ENCODE measurements around the gene VPS37C. TPM values are rescaled to one million over a fixed set of nuclear protein-coding genes. Genes with fewer than 3 reads are reported as not detected.

VPS37C gene
- total RNA-seq, 4 donors from 2014 or later = 19.6 to 27.6 (median 26.7) TPM

- intact Hi-C loops (cut with DNase I; ENCODE audit: low total_unique reads) = no loop called here
- no peak overlapping the region for H3K4me3 ChIP-seq (ENCODE audit: low read depth, poor library complexity, severe bottlenecking)
- DNase-seq (ENCODE audit: low spot score in 2 of 2) = no peak
- 73 to 80% methylated on average over 8 of the region's 8 CpGs for WGBS, 2 donors
- TF ChIP-seq POLR2A (IDR thresholded peaks at IDR 0.05) = no peak
- TF ChIP-seq CTCF (IDR thresholded peaks at IDR 0.05) = no peak
Measured at GRCh38 chr11:61114913-61115312, 46.3 kb downstream of the VPS37C start.

GRCh38 chr11:61113201-61113600 lies 48.0 kb downstream of the VPS37C start:
- WGBS, 2 donors = 85 to 86% methylated on average over 9 of the region's 9 CpGs
- H3K4me3 ChIP-seq (ENCODE audit: low read depth, poor library complexity, severe bottlenecking) = no peak overlapping the region
- intact Hi-C loops (cut with DNase I; ENCODE audit: low total_unique reads) = no loop called here
- DNase-seq (ENCODE audit: low spot score in 2 of 2) = no peak
- TF ChIP-seq CTCF (IDR thresholded peaks at IDR 0.05) = no peak
- TF ChIP-seq POLR2A (IDR thresholded peaks at IDR 0.05) = no peak

GRCh38 chr11:61112575-61112974 lies 48.7 kb downstream of the VPS37C start:
- TF ChIP-seq CTCF (IDR thresholded peaks at IDR 0.05) (no peak), POLR2A (IDR thresholded peaks at IDR 0.05) (no peak)
- no peak for DNase-seq (ENCODE audit: low spot score in 2 of 2)
- intact Hi-C loops (cut with DNase I; ENCODE audit: low total_unique reads) = no loop called here
- H3K4me3 ChIP-seq (ENCODE audit: low read depth, poor library complexity, severe bottlenecking) = no peak overlapping the region
- 92 to 95% methylated on average over 6 of the region's 6 CpGs for WGBS, 2 donors

- 78 to 86% methylated on average over 11 of the region's 11 CpGs for WGBS, 2 donors
Measured at GRCh38 chr11:61111786-61112517, 49.3 kb downstream of the VPS37C start.

GRCh38 chr11:61111050-61111435 lies 50.2 kb downstream of the VPS37C start:
- DNase-seq (ENCODE audit: low spot score in 2 of 2) = no peak
- no peak for TF ChIP-seq POLR2A (IDR thresholded peaks at IDR 0.05)
- no peak for TF ChIP-seq CTCF (IDR thresholded peaks at IDR 0.05)
- intact Hi-C loops (cut with DNase I; ENCODE audit: low total_unique reads) = no loop called here
- 79 to 95% methylated on average over 6 of the region's 6 CpGs for WGBS, 2 donors
- no peak overlapping the region for H3K4me3 ChIP-seq (ENCODE audit: low read depth, poor library complexity, severe bottlenecking)

More at GRCh38 chr11:61111786-61112517, 49.3 kb downstream of the VPS37C start:
- TF ChIP-seq POLR2A (IDR thresholded peaks at IDR 0.05) (no peak), CTCF (IDR thresholded peaks at IDR 0.05) (no peak)
- no peak overlapping the region for H3K4me3 ChIP-seq (ENCODE audit: low read depth, poor library complexity, severe bottlenecking)
- intact Hi-C loops (cut with DNase I; ENCODE audit: low total_unique reads) = no loop called here
- no peak for DNase-seq (ENCODE audit: low spot score in 2 of 2)
